GM10266 (cell line): ENCODE measurements around the gene CNOT6.

Experiments
- DNase-seq: peaks from one replicate; pipeline ENCODE4 v3.0.0; 2012; ENCODE audit errors: extremely low spot score
- TF ChIP-seq, protein P1 (sequence below): IDR thresholded peaks from 2 replicates; pipeline ENCODE4 v1.5.1; 2012; ENCODE audit warnings: mild to moderate bottlenecking, low read depth; ENCODE audit not compliant: control insufficient read depth, insufficient read depth; ENCODE audit errors: missing control alignments

CNOT6 gene

DNA sequence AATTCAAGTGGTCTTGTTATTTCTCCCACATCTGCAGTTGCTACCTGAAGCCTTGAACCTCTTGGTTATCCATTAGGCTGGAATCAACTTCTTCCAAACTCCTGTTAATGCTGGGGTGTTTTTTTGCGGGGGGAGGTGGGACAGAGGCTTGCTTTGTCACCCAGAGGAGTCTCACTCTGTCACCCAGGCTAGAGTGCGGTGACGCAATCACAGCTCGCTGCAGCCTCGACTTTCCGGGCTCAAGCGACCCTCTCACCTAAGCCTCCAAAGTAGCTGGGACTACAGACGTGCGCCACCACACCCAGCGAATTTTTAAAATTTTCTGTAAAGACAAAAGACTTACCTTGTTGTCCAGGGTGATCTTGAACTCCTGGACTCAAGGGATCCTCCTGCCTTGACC, 92.7 kb downstream of the CNOT6 start:
- no peak for DNase-seq
- TF ChIP-seq, protein P1, sequence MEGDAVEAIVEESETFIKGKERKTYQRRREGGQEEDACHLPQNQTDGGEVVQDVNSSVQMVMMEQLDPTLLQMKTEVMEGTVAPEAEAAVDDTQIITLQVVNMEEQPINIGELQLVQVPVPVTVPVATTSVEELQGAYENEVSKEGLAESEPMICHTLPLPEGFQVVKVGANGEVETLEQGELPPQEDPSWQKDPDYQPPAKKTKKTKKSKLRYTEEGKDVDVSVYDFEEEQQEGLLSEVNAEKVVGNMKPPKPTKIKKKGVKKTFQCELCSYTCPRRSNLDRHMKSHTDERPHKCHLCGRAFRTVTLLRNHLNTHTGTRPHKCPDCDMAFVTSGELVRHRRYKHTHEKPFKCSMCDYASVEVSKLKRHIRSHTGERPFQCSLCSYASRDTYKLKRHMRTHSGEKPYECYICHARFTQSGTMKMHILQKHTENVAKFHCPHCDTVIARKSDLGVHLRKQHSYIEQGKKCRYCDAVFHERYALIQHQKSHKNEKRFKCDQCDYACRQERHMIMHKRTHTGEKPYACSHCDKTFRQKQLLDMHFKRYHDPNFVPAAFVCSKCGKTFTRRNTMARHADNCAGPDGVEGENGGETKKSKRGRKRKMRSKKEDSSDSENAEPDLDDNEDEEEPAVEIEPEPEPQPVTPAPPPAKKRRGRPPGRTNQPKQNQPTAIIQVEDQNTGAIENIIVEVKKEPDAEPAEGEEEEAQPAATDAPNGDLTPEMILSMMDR, result no peak

GRCh38 chr5:180589771-180590542, 95.8 kb downstream of the CNOT6 start:
- TF ChIP-seq, protein P1, result no peak
- DNase-seq, result peak; percentile 16

GRCh38 chr5:180590543-180591310, 96.5 kb downstream of the CNOT6 start:
- DNase-seq, result peak; percentile 31
- TF ChIP-seq, protein P1, result no peak

GRCh38 chr5:180591311-180591887, 97.2 kb downstream of the CNOT6 start, which contains the start of gene SCGB3A1:
Gene SCGB3A1, minus strand, starts transcription at chr5:180591499. Its CDS starts 37 bp downstream, at chr5:180591462.
- peak; percentile 13 for DNase-seq
- TF ChIP-seq, protein P1, result no peak

- TF ChIP-seq, protein P1, result no peak
- no peak for DNase-seq
These were observed 98.0 kb downstream of the CNOT6 start for GRCh38 chr5:180592176-180592575.

GRCh38 chr5:180593446-180594206, 99.4 kb downstream of the CNOT6 start:
- TF ChIP-seq, protein P1, result no peak
- DNase-seq, result peak; percentile 8
